Smooth muscle cell of the brain vasculature (primary cell): Measurements from ENCODE around the gene ZNF467.

ENCODE experiments used
- DNase-seq: peaks from one replicate; pipeline ENCODE4 v3.0.0-alpha.2; 2012; ENCODE audit warnings: low read depth, low spot score

Gene ZNF467

DNA sequence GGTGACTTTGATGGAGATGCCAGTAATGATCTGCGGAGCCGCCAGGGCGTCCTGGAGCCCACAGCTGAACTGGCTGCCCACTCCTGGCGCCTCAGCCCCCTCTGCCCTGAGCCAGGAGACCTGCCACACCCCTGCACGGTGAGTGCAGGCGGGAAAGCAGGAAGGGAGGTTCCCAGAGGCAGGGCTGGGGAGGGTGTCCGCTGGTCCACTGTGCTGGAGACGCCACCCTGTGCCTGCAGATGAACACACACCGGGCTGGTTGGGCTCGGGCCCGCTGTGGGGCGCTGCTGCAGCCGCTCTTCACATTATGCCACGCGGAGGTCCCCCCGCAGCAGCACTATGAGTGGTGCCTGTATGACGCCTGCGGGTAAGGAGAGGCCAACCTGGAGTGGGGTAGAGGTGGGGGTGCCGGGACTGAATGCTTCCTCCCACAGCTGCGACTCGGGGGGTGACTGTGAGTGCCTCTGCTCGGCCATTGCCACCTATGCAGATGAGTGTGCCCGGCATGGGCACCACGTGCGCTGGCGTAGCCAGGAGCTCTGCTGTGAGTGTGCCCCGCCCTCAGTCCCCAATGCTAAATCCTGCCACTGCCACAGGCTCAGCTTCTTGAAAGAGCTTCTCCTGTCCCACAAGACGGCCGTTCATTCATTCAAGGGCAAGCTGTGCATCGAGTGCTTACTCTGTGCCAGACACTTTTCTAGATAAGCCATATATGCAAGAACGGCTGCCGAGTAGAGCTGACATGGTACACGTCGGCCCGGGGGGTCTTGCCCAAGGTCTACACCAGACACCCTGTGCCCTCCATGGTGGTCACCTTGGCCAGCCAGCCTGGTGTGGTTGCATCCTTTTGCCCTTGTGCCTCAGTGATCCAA, 14.3 kb upstream of the ZNF467 start:
- DNase-seq: no peak

DNA sequence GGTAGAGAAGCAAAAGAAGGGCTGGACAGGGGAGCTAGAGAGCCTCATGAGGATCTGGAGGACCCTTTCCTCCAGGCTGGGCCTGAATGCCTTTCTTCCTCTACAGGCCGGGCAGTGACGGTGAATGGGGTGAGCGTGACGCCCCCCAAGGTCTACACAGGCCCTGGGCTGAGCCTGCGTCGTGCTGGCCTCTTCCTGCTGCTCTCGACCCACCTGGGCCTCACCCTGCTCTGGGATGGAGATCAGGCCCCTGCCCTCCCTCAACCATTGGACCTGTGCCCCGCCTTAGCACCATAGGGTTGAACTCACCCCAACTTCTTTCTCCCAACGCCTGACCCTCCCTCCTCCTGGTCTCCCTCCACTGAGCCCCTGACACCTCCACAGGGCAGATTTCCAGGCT, 12.6 kb upstream of the ZNF467 start:
- DNase-seq: no peak

DNA sequence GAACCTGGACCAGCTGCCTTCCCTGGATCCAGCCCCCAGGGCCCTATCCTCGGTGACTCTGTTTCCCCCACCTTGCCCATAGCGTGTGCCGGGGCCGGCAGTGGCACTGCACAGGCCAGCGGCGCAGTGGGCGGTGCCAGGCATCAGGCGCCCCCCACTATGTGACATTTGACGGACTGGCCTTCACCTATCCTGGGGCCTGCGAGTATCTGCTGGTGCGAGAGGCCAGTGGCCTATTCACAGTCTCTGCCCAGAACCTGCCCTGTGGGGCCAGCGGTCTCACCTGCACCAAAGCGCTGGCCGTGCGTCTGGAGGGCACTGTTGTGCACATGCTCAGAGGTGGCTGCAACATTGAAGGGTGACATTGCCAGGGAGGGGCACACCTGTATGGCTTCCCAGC, 12.0 kb upstream of the ZNF467 start:
- DNase-seq: no peak

DNA sequence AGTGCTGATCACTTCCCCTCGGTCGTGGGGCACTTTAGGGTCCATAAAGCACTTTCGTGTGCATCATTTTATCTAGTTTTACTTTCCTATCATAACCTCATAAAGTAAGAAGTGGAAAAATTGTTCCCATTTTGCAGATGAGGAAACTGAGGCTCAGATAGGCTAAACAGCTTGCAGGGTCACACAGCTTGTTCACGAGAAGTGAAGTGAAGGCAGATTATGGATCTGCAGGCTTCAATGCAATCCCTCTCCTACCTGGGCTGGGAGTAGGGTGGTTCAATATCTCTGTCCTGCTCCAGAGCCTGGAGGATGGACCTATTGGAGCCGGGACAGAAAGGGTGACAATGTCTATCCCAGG, 10.8 kb upstream of the ZNF467 start:
- DNase-seq: no peak

DNA sequence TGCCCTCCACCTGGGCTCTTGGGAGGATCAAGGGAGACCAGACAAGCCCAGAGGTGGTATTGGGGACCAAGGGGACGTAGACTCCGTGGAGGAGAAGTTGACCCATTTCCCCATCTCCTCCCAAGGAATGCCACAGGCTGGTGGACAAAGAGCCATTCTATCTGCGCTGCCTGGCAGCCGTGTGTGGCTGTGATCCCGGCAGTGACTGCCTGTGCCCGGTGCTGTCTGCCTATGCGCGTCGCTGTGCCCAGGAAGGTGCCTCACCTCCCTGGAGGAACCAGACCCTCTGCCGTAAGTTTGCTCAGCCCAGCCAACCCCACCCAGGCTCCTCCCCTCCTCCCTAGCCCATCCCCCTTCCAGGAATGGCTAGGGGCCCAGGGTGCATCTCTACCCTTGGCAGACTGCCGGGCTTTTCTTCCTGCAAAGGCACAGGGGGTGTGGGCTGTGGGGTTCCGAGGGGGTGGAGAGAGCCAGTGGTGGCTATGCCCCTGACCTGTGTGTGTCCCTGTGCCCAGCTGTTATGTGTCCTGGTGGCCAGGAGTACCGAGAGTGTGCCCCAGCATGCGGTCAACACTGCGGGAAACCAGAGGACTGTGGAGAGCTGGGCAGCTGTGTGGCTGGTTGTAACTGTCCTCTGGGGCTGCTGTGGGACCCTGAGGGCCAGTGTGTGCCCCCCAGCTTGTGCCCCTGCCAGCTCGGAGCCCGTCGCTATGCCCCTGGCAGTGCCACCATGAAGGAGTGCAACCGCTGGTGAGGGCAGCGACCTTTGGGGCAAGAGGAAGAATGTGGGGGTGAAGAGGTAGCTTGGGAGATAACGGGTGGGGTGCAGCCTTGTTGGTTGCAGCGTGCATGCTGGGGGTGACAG, 10.2 kb upstream of the ZNF467 start:
- no peak for DNase-seq

DNA sequence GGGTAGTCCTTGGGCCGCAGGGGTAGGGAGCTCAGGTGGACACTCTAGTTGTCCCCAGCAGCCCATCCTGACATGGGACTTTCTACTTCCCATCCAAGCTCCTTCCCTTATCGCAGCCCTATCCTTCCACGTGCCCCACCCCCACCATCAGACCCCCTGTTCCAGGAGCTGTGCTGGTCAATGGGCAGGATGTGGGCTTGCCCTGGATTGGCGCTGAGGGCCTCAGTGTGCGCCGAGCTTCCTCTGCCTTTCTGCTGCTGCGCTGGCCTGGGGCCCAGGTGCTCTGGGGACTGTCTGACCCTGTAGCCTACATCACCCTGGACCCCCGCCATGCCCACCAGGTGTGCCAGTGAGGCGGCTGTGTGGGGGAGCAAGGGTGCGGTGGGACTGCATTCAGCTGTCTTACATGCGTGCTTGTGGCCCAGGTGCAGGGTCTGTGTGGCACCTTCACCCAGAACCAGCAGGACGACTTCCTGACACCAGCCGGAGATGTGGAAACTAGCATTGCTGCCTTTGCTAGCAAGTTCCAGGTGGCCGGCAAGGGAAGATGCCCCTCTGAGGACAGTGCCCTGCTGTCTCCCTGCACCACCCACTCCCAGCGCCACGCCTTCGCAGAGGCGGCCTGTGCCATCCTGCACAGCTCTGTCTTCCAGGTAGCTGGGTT, 9.4 kb upstream of the ZNF467 start:
- no peak for DNase-seq

DNA sequence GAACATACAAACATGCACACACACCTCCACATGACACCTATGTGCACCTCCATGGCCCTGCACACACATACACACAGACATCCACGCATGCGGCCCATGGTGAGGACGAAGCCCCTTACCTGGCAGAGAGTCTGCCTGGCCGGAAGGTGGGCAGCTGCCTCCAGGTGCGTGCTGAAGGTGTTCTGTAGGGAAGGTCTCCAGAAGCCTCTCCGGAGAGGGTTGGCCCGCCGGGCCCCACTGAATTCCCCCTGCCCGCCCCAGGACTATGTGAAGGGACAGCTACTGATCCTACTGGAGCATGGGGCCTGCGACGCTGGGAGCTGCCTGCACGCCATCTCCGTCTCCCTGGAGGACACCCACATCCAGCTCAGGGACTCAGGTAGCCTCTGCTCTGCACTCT, 8.5 kb upstream of the ZNF467 start:
- DNase-seq: no peak

DNA sequence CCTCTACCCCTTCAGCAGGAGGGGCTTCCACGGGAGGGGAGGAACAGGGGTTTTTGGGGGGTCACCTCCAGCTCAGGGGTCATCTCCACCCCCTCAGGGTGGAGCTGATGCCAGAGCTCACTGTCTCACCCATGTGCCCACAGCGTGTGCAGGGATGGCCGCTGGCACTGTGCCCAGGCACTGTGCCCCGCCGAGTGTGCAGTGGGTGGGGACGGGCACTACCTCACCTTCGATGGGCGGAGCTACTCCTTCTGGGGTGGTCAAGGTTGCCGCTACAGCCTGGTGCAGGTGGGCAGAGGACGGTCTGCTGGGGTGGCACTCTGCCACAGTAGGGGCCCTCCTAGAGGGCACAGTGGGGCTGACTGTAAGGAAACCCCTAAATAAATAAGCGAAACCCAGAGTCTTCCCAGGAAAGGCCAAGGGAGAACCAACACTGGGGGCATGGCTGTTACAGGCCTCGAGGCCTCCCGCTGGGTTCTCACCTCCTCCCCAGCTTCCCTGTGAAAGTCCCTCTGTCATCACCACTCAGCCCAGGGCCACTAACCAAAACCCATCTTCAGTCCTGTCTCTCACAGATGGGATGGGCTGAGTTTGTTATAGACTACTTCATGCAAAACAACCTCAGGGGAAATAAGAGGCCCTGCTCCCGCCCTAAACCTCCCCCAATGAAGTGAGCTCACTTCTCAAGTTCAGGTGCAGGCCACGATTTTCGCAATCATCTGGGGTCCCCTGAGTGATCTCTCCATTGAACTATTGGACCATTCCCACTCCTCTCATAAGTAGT, 7.4 kb upstream of the ZNF467 start:
- DNase-seq: no peak

DNA sequence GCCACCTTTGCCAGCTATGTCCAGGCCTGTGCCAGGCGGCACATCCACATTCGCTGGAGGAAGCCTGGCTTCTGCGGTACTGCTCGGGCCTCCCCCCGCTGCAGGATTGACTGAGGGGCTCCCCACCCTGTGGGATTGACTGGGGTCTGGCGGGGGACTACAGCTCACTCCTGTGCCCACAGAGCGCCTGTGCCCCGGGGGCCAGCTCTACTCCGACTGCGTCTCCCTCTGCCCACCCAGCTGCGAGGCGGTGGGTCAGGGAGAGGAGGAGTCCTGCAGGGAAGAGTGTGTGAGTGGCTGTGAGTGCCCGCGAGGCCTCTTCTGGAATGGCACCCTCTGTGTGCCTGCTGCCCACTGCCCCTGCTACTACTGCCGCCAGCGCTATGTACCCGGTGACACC, 6.7 kb upstream of the ZNF467 start:
- DNase-seq: no peak

DNA sequence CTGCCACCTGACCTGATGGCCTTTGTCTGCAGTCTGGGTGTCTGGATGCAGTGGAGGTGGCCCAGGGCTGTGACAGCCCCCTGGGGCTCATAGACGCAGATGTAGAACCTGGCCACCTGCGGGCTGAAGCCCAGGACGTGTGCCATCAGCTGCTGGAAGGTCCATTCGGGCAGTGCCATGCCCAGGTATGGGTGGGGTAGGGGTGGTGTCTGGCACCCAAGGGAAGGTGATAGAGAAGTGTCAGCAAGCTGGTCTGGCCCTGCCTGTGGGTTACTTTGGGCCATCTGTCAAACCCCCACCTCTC, 6.1 kb upstream of the ZNF467 start:
- DNase-seq: no peak

DNA sequence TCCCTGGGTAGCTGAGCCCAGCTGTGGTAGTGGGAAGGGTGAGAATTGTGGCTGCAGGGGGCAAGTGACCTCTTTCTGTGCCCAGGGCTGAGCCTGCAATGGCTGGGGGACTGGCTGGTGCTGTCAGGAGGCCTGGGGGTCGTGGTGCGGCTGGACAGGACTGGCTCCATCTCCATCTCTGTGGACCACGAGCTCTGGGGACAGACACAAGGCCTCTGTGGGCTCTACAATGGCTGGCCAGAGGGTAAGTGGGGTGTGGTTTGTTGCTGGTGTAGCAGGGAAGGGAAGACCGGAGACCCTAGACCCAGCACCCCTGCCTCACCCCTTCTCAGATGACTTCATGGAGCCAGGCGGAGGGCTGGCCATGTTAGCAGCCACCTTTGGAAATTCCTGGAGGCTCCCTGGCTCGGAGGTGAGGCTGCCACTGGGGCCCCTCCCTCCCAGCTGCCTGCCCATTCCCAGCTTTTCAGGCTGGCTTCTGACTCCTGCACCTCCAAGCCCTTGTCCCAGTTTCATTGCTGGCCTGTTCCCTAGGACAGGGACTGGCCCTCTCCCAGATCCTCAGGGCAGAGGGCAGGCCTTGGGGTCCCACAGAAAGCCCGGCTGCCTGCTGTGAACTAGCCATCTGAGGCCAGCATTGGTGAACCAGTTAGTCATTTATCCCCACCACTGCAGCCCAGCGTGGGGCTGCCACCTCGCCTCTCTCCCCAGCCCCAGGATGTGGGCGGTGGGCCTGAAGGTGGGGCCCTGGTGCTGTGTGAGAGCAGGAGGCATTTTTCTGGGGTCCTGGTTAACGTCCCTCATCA, 5.5 kb upstream of the ZNF467 start:
- no peak for DNase-seq

DNA sequence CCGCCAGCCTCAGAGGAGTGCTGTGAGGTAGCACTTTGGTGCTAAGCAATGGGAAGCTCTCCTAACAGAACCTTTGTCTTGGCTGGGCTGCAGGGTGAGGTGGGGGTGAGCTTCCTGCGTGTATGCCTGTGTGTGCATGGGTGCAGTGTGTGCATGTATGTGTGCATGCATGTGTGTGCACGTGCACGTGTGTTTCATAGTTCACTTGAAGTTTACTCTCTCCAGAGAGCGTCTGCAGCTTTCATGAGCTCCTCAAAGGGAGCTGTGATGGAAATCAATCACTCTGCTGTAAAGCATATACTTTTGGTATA, 4.9 kb upstream of the ZNF467 start:
- no peak for DNase-seq

DNA sequence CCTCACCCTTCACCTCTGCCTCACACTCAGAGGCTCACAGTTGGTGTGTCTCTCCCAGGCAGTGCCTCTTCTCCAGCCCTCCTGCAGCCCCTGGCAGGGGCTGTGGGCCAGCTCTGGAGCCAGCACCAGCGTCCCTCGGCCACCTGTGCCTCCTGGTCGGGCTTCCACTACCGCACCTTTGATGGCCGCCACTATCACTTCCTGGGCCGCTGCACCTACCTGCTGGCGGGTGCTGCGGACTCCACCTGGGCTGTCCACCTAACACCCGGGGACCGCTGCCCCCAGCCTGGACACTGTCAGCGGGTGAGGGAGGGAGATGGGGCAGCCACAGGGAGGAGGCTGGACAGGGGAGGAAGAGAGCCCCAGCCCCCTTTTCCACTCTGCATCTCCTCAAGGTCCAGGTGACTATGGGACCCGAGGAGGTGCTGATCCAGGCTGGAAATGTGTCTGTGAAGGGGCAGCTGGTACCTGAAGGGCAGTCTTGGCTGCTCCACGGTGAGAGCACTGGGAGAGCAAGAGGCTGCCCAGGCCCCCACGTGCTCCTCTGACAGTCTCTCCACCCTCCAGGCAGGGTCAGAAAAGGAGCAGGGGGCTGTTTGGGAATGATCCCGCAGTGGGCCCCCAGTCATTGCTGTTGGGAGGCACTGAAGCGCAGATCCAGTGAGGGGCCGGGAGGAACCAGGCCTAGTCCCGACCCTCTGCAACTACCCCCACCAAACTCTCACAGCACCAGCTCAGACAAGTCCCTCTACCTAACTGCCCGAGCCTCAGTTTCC, 4.4 kb upstream of the ZNF467 start:
- DNase-seq: no peak

DNA sequence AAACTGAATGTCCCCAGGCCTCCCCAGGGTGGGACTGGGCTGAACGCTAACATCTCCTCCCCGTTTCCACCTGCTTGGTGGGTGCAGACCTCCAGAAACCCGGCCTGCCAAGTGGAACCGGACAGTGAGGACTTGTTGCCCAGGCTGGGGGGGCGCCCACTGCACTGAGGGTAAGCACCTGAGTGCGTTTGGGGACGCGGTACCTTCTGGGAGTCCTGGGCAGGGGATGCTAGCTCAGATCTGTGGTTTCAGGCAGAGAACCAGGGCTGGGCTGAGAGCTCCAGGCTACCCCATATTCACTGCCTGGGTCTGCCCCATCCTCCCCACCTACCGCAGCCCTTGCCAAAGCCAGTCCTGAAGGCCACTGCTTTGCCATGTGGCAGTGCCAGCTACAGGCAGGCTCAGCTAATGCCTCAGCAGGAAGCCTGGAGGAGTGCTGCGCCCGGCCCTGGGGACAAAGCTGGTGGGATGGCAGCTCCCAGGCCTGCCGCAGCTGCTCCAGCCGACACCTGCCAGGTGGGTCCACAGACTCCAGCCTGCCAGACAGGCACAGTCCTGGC, 3.5 kb upstream of the ZNF467 start:
- DNase-seq: no peak

DNA sequence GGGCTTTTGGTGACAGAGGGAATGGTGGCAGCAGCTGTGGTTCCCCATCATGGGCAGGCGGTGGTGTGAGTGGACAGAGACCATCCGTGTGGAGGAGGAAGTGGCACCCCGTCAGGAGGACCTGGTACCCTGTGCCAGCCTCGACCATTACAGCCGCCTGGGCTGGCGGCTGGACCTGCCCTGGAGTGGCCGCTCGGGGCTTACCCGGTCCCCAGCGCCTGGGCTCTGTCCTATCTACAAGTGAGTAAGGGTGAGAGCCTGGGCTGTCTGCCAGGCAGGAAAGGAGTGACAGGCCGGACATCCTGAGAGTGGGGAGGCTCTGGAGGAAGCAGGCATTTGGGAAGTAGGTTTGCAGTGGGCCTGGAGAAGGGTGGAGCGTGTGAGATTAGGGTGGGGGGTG, 2.9 kb upstream of the ZNF467 start:
- no peak for DNase-seq

DNA sequence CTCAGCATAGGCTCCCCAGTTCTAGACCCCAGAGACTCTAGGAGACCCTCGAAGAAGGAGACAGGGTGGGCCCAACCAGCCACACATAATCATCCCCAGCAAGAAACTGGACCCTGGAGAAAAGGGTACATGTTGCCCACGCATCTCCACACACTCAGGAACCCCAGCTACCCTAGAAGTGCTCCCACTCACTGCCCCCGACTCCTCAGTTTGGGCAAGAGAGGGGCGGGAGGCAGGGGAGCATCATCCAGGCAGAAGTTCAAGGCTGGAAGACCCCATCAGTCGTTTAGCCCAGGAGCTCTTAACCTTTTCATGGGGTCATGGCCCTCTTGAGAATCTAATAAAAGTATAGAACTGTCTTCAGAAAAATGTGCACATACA, 1.8 kb upstream of the ZNF467 start:
- no peak for DNase-seq

DNA sequence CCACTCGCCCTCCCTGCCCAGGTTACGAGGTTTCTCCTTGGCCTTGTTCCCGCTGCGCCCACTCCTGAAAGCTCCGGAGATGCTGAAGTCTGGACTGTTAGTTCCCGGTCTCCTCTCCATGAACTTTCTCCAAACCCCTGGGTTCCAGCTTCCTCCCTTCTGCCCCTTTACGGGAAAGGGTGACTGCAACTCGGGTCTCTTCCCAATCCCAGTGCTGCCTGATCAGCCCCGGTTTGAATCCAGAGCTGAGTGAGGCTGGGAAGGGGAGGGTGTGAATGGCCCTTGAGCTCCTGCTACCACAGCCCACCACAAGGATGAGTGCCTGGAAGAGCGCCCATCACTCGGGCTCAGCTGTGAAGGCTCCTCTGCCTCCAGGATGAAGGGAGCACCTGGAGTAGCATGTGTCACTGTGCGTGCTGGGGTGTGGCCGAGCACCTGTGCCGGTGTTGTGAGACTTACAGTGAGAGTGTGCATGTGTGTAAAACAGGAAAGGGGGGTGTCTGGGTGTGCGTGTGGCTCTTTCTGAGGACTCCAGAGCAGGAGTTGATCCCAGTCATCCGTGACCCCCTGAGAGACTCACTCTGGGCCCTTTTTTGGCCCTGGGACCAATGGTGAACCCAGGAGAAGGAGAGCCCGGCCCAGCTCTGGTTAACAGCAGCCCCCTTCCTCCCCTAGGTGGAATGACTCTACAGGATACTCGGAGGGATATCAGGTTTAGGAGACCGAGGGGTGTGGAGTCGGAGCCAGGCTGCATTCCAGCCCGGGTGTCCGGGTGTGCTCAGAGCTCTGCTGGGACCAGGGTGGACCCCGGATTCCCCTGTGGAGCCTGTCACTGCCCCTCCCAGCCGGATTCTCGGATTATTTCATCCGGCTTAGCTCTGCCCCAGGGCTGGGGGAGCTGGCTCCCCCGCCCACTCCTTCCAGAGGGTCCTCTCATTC, 1.1 kb upstream of the ZNF467 start:
- DNase-seq: no peak

DNA sequence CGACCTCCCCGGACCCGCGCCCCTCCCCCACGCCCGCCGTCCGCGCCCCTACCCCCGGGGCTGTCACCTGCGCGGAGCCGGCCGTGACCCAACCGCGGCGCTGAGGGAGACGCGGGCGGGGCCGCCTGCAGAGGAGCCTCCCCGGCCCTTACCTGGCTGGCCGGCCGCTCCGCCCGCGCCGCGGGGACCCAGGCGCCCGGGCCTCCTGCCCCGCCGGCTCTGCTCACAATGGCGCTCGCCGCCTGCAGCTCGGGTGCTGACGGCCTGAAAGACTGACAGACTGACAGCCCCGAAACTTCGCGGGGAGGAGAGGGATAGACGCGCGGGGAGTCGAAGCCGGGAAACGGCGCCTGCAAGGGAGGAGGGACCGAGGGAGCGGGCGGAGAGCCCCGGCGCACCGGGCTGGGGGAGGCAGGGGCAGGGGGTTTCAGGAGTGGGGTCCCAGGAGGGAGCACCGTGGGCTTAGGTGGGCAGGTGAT, 393 bp downstream of the ZNF467 start:
- no peak for DNase-seq
